Measurements from ENCODE around the gene ARHGEF28. TPM values are rescaled to one million over a fixed set of nuclear protein-coding genes. Genes with fewer than 3 reads are reported as not detected.

The ARHGEF28 gene
- polyA plus RNA-seq, 3 donors: not detected

GRCh38 chr5:73649926-73650325 is 23.9 kb downstream of the ARHGEF28 start:
- H3K36me3 Mint-ChIP-seq: no peaks in the 10 kb centered on the region
- H3K4me1 Mint-ChIP-seq: peaks cover 2% of the 10 kb centered on the region
- H3K9me3 Mint-ChIP-seq: peaks cover 0 to 4% (median 0%) of the 10 kb centered on the region in 7 donors
- Histone ChIP-seq H3K27ac (ENCODE audit: low read depth in 1 of 2, low read length in 2 of 2) (no peak overlapping the region), H3K9ac (ENCODE audit: insufficient read depth, low read length, poor library complexity, severe bottlenecking) (no peak overlapping the region), H3K4me3 (replicated peaks in 1 of 3; ENCODE audit: low read depth in 2 of 3, low read length in 3 of 3) (no peak overlapping the region), H3K4me2 (replicated peaks; ENCODE audit: extremely low read depth, low read length, poor library complexity, severe bottlenecking) (no peak overlapping the region), H4K20me1 (ENCODE audit: insufficient read depth, low read length) (no peaks in the 10 kb centered on the region), H2AFZ (ENCODE audit: insufficient read depth, low read depth, low read length, poor library complexity, severe bottlenecking) (no peak overlapping the region), H3K79me2 (ENCODE audit: insufficient read depth, low read length) (no peaks in the 10 kb centered on the region), H3K36me3 (replicated peaks in 1 of 2; ENCODE audit: control insufficient read depth in 1 of 2, insufficient read depth in 2 of 2, low read length in 2 of 2) (no peaks in the 10 kb centered on the region), H3K27me3 (ENCODE audit: control insufficient read depth in 2 of 2, insufficient read depth in 2 of 2, low read length in 2 of 2) (no peaks in the 10 kb centered on the region), H3K9me3 (replicated peaks in 1 of 2; ENCODE audit: control insufficient read depth in 1 of 2, insufficient read depth in 1 of 2, low read length in 2 of 2) (no peaks in the 10 kb centered on the region), H3K4me1 (ENCODE audit: control insufficient read depth in 1 of 2, insufficient read depth in 2 of 2, low read length in 2 of 2) (no peaks in the 10 kb centered on the region)
- no peak for TF ChIP-seq CTCF (IDR thresholded peaks at IDR 0.05)
- DNase-seq: no peak
- WGBS (ENCODE audit: insufficient coverage): 100% methylated on average over 1 of the region's 3 CpGs
- no peak overlapping the region for H3K4me3 Mint-ChIP-seq
- H3K27ac Mint-ChIP-seq: no peak overlapping the region
- intact Hi-C loops (cut with micrococcal nuclease): no loop called here
- peaks cover 2 to 5% (median 3%) of the 10 kb centered on the region in 3 donors for H3K27me3 Mint-ChIP-seq (ENCODE audit: low read depth in 3 of 3)

DNA sequence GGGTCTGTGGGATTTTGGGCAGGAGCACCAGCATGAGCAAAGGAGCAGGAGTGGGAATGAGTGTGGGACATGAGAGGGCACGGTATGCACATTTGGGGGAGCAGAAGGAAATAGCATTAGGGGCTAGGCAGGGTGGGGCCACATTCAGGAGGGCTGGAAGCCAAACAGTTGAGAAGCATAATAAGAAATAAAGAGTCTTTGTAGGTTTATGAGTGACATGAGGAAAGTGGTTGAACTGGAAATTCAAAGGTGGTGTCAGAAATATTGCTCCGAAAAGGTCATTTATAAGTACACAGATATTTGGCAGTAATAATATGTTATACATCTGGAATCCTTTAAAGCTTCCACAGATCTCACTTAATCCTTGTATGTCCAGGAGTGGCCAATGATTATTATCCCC is 26.4 kb downstream of the ARHGEF28 start:
- H4K20me1 ChIP-seq (ENCODE audit: insufficient read depth, low read length): no peaks in the 10 kb centered on the region
- Mint-ChIP-seq H3K27me3 (ENCODE audit: low read depth in 3 of 3) (peaks cover 2% of the 10 kb centered on the region in 3 donors), H3K4me1 (peaks cover 9% of the 10 kb centered on the region), H3K27ac (no peak overlapping the region), H3K9me3 (peaks cover 0 to 2% (median 0%) of the 10 kb centered on the region in 7 donors), H3K36me3 (no peaks in the 10 kb centered on the region), H3K4me3 (no peak overlapping the region)
- no peaks in the 10 kb centered on the region for H3K36me3 ChIP-seq (replicated peaks in 1 of 2; ENCODE audit: control insufficient read depth in 1 of 2, insufficient read depth in 2 of 2, low read length in 2 of 2)
- H2AFZ ChIP-seq (ENCODE audit: insufficient read depth, low read depth, low read length, poor library complexity, severe bottlenecking): no peak overlapping the region
- H3K9me3 ChIP-seq (replicated peaks in 1 of 2; ENCODE audit: control insufficient read depth in 1 of 2, insufficient read depth in 1 of 2, low read length in 2 of 2): no peaks in the 10 kb centered on the region
- H3K4me2 ChIP-seq (replicated peaks; ENCODE audit: extremely low read depth, low read length, poor library complexity, severe bottlenecking): no peak overlapping the region
- H3K27me3 ChIP-seq (ENCODE audit: control insufficient read depth in 2 of 2, insufficient read depth in 2 of 2, low read length in 2 of 2): no peaks in the 10 kb centered on the region
- no peak for TF ChIP-seq CTCF (IDR thresholded peaks at IDR 0.05)
- H3K9ac ChIP-seq (ENCODE audit: insufficient read depth, low read length, poor library complexity, severe bottlenecking): no peak overlapping the region
- WGBS (ENCODE audit: insufficient coverage): 100% methylated on average over 1 of the region's 2 CpGs
- H3K27ac ChIP-seq (ENCODE audit: low read depth in 1 of 2, low read length in 2 of 2): no peak overlapping the region
- no peak for DNase-seq
- intact Hi-C loops (cut with micrococcal nuclease): no loop called here
- no peaks in the 10 kb centered on the region for H3K79me2 ChIP-seq (ENCODE audit: insufficient read depth, low read length)
- H3K4me1 ChIP-seq (ENCODE audit: control insufficient read depth in 1 of 2, insufficient read depth in 2 of 2, low read length in 2 of 2): no peaks in the 10 kb centered on the region
- no peak overlapping the region for H3K4me3 ChIP-seq (replicated peaks in 1 of 3; ENCODE audit: low read depth in 2 of 3, low read length in 3 of 3)

Measured in CD14-positive monocyte (primary cell).